ENCODE data around the gene TXNRD3. TPM values are rescaled to one million over a fixed set of nuclear protein-coding genes. Genes with fewer than 3 reads are reported as not detected.

The TXNRD3 gene
- total RNA-seq, 2 experiments from 2014 or later = not detected

DNA sequence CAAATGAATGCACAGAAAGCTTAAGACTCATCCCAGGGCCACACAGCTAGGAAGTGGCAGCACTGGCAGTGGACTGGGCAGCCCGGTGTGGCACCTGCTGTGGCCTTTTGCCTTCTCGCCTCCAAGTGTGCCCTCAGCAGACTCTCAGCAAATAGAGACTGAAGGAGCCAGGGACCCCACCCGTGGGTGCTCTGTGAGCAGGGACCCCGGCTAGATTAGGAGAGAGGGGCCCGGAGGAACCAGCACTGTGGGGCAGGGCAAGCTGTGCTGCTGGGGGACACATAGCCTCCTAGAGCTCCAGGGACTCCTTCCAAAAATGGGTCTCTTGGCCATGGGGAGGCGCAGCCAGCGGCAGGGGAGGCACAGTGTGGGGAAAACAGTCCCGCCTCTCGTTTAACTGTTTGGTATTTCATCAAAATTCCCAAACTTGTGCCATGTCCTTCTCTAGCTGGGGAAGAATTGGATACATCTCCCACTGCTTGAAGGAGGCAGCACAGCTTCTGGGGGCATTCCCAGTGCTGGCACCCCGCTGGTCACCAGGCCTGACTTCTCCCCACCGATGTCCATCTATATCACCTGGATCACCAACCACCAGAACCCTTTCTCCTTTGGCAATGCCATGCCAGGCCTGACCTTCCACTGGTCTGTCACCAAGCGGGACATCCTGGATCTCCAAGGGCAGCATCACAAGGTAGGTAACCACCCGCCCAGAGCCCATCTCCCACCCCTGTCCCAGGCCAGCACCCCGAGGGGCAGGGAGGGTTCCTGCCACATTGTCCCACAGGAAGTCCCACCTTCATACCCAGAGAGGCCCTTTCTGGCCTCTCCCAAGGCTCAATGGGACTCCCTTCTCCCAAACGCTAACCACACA, 12.0 kb upstream of the TXNRD3 start:
- H3K36me3 ChIP-seq (ENCODE audit: insufficient read depth, low read length) = no peaks in the 10 kb centered on the region
- intact Hi-C loops (cut with micrococcal nuclease; ENCODE audit: unreplicated experiment) = no loop called here
- no peaks in the 10 kb centered on the region; the same call in 1 of the 2 replicates for H3K9me3 ChIP-seq (ENCODE audit: low read length)
- no peaks in the 10 kb centered on the region for H4K20me1 ChIP-seq (ENCODE audit: insufficient read depth, low read length)
- no peaks in the 10 kb centered on the region for H3K79me2 ChIP-seq (ENCODE audit: insufficient read depth, low read depth, low read length)
- H3K4me1 ChIP-seq (ENCODE audit: insufficient read depth, low read length, poor library complexity, severe bottlenecking) = peaks cover 9% of the 10 kb centered on the region
- no peak overlapping the region for H3K4me3 ChIP-seq (ENCODE audit: low read depth, low read length, poor library complexity, severe bottlenecking)
- H3K9me2 ChIP-seq (ENCODE audit: insufficient read depth, low read length) = no peaks in the 10 kb centered on the region
- TF ChIP-seq, protein P1, sequence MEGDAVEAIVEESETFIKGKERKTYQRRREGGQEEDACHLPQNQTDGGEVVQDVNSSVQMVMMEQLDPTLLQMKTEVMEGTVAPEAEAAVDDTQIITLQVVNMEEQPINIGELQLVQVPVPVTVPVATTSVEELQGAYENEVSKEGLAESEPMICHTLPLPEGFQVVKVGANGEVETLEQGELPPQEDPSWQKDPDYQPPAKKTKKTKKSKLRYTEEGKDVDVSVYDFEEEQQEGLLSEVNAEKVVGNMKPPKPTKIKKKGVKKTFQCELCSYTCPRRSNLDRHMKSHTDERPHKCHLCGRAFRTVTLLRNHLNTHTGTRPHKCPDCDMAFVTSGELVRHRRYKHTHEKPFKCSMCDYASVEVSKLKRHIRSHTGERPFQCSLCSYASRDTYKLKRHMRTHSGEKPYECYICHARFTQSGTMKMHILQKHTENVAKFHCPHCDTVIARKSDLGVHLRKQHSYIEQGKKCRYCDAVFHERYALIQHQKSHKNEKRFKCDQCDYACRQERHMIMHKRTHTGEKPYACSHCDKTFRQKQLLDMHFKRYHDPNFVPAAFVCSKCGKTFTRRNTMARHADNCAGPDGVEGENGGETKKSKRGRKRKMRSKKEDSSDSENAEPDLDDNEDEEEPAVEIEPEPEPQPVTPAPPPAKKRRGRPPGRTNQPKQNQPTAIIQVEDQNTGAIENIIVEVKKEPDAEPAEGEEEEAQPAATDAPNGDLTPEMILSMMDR (conservative IDR thresholded peaks at IDR 0.05; ENCODE audit: low read length) = no peak
- no peak for TF ChIP-seq EZH2phosphoT487 (IDR thresholded peaks at IDR 0.05; ENCODE audit: borderline replicate concordance, low read depth, low read length)
- no peak overlapping the region for H3K4me2 ChIP-seq (ENCODE audit: low read length)
- BruUV-seq (replicated peaks) = no TSS peak
- ChIA-PET POLR2A (no interaction called here), CTCF (ENCODE audit: unreplicated experiment) (no interaction called here)
- DNase-seq (ENCODE audit: low spot score) = no peak
- H2AFZ ChIP-seq (ENCODE audit: low read length) = no peak overlapping the region
- no peak overlapping the region for H3K27ac ChIP-seq (ENCODE audit: low read depth, low read length, poor library complexity, severe bottlenecking)

DNA sequence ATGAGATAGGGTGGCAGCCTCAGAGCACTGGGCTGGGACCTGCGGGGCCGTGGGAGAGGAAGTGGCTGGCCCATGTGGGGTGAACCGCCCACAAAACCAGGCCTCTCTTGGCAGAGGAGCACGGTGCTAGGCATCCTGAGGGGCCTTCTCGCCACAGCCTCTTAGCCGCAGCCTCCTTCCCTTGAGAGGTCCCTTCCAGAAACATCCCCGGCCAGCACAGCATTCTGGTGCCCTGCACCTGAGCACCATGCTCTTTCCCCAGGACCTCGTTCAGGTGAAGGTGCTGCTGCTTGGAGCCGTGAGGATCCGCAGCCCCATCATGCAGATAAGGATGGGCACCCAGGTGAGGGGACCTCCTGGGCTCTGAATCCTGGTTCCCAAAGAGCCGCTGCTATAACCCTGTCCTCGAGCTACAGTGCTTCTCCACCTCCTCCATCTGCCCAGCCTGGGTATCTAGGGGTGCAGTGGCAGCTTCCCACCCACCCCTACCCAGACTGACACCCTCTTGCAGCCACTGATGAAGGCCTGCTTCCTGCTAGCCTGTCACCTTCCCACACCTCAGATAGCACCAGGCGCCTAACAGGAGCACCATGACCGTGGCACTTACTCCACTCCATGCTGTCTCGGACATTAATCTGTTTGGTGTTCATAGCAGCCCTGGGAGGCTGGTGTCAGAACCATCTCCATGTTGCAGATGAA, 11.2 kb upstream of the TXNRD3 start:
- intact Hi-C loops (cut with micrococcal nuclease; ENCODE audit: unreplicated experiment) = no loop called here
- Histone ChIP-seq H3K4me1 (ENCODE audit: insufficient read depth, low read length, poor library complexity, severe bottlenecking) (peaks cover 1% of the 10 kb centered on the region), H3K27ac (ENCODE audit: low read depth, low read length, poor library complexity, severe bottlenecking) (no peak overlapping the region), H3K4me3 (ENCODE audit: low read depth, low read length, poor library complexity, severe bottlenecking) (no peak overlapping the region), H3K79me2 (ENCODE audit: insufficient read depth, low read depth, low read length) (no peaks in the 10 kb centered on the region), H3K36me3 (ENCODE audit: insufficient read depth, low read length) (no peaks in the 10 kb centered on the region), H4K20me1 (ENCODE audit: insufficient read depth, low read length) (no peaks in the 10 kb centered on the region), H3K9me3 (ENCODE audit: low read length) (no peaks in the 10 kb centered on the region; the same call in 1 of the 2 replicates), H3K9me2 (ENCODE audit: insufficient read depth, low read length) (no peaks in the 10 kb centered on the region), H3K4me2 (ENCODE audit: low read length) (no peak overlapping the region), H2AFZ (ENCODE audit: low read length) (no peak overlapping the region)
- POLR2A ChIA-PET = no interaction called here
- TF ChIP-seq, protein P1 (conservative IDR thresholded peaks at IDR 0.05; ENCODE audit: low read length) = no peak
- no peak for TF ChIP-seq EZH2phosphoT487 (IDR thresholded peaks at IDR 0.05; ENCODE audit: borderline replicate concordance, low read depth, low read length)
- CTCF ChIA-PET (ENCODE audit: unreplicated experiment) = no interaction called here
- BruUV-seq (replicated peaks) = no TSS peak
- no peak for DNase-seq (ENCODE audit: low spot score)
